Activated T-cell treated with anti-CD3 and anti-CD28 coated beads, Interleukin-2, amount 50 U/mL, for 1 hour (primary cell): ENCODE measurements around the gene SCARB1.
A peak's percentile ranks its signal among the peaks of the same experiment; 100 is the strongest.
"Not testable (repeated sequence)": the region's sequence is repeated elsewhere in the genome, so short reads cannot be mapped to it uniquely, and the experiment has no call there.

Experiments used
- DNase-seq: peaks from one replicate; pipeline ENCODE4 v3.0.0-alpha.2; 2020

Gene SCARB1

DNA sequence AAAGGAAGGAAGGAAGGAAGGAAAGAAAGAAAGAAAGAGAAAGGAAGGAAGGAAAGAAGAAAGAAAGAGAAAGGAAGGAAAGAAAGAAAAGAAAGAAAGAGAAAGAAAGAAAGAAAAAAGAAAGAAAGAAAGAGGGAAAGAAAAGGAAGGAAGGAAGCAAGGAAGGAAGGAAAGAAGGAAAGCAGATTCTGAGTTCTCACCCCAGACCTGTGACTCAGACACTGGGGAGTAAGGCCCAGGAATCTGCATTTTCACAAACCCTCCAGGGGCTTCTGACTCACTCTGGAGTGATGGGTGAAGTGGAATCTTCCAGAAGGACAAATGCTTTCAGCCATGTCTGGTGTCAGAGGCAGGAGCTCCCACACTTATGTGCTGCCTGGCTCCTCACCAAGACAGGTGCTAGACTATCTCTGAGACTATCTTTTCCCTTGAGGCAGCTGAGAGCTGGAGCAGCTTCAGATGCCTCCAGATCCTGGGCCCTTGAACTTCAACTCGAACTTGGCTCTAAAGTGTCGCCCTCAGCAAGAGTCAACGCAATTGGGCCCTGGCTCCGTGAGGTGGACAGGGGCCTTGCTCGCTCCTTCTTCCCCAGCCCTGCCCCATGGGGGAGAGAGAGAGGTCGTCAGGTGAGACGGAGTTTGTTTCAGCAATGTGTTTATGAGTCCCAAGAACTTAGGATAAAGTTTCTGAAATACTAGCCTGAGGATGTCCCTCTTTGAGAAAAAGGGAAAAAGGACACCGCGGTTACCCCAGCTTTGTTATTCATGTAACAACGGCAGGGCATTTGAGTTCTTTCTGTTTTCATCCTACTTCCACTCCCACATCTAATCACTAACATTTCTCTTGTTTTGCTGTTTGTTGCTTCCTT lies 19.8 kb upstream of the SCARB1 start:
- DNase-seq = no peak

DNA sequence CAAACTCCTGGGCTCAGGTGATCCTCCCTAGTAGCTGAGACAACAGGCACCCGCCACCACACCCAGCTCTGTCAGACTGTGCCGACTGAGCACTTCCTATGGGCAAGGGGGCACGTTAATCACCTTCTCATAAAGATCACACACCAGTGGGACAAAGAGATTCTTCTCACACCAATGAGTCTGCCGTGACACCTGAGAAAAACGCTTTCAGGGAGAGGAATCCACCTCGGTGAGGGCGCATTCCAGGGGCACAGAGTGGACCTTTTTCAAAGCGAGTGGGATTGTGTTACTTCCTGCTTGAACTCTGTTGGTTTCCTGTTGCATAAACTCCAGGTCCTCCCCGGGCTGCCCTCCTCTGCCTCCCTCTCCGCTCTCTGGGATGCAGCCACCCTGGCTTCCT lies 17.5 kb upstream of the SCARB1 start:
- no peak for DNase-seq

DNA sequence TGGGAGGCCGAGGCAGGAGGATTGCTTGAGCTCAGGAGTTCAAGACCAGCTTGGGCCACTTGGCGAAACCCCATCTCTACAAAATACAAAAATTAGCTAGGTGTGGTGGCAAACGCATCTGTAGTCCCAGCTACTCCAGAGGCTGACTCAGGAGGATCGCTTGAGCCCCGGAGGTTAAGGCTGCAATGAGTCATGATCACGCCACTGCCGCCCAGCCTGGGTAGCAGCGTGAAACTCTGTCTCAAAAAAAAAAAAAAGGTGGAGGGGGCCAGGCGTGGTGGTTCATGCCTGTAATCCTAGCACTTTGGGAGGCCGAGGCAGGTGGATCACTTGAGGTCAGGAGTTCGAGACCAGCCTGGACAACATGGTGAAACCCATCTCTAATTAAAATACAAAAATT lies 16.7 kb upstream of the SCARB1 start:
- DNase-seq = not testable (repeated sequence)

DNA sequence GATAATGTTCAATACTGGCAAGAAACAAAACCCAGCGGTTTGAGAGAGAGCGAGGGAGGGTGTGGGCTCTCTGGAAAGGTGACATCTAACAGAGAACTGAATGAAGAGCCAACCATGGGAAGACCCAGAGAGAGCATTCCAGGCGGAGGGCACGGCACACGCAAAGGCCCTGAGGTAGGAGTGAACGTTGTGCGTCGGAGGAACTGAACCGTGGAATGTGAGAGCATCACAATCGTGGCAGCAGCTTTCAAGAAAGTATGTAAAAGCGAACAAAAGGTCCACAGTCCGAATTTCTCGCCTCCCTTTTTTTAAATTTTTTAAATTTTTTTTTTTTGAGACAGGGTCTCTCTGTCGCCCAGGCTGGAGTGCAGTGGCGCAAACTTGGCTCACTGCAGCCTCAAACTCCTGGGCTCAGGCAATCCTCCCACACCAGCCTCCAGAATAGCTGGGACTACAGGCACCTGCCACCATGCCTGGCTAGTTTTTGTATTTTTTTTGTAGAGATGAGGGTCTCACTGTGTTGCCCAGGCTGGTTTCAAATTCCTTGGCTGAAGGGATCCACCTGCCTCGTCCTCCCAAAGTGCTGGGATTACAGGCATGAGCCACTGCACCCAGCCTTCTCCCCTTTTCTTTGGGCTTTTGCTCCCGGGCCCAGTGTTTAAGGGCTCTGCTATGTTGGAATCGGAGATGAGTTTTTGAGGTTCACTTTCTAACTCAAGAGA lies 15.3 kb upstream of the SCARB1 start:
- DNase-seq = no peak

DNA sequence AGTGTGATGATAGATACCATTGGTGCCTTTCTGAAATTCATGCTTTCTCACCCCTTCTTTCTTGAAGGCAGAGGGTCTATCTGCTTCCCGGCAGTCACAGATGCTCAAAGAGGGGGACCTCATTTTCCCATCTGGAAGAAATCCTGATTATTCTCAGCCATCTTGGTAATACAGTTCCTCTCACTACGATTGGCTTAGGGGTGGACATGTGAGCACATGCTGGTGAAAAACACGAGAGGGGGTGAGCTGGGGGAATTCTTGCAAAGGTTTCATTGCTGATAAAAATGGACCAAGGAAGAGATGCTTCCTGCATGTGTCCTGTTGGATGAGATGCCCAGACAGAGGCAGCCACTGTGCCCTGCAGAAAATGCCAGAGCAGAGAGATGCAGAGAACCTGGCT lies 13.8 kb upstream of the SCARB1 start:
- DNase-seq = no peak

DNA sequence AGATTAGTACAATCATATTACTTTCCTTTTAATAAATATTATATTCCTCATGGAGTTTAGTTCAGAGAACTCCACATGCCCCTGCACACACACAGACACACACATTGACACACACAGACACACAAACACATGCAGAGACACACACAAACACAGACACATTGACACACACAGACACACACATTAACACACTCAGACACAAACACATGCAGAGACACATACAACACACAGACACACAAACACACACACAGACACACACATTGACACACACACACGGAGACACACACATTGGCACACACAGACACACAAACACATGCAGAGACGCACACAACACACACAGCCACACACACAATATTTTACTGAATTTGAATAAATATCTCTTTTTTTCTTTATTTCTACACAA lies 12.5 kb upstream of the SCARB1 start:
- no peak for DNase-seq

DNA sequence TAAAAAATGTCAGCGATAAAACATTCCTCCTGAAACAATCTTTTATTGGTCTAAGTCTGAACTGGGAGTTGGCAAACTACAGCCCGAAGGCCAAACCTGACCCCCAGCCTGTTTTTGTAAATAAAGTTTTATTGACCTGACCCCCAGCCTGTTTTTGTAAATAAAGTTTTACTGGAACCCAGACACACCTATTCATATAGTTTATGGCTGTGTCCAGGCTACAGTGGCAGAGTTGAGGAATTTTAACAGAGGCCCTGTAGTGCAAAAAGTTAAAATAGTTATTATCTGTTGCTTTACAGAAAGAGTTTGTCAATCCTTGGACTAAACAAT lies 12.1 kb upstream of the SCARB1 start:
- DNase-seq = no peak

DNA sequence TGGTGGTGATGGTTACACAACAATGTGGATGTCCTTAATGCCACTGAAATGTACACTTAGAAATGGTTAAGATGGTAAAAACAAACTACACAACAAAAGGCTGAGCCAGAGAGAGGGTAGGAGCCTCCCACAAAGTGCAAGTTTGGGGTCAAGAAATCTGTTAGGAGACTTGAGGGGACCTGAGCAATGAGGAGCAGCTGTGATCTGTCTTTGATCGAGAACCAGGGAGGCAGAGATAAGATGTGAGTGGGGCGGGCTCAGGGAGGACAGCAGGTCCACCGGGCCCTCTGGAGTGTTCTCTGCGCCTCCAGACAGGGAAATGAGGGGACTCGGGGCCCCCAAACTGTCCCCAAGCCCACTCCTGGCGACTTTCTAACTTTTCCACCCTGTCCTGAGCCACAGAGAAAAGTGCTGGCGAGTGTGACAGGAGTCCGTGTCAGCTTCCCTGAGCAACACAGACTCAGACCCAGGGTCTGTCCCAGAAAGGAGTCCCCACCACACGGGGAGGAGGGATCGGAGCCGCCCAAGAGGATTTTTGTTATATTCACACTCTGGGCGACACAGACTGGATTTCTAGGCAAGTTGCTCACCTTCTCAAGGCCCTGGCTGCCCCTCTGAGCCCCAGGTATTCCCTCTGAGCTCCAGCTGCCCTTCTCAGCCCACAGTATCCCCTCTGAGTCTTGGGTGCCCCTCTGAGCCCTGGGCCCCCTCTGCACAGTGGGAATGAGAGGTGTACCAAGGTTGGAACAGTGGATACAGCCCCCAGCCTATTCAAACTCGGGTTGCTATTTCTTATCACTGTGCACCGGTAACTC lies 11.5 kb upstream of the SCARB1 start:
- no peak for DNase-seq

DNA sequence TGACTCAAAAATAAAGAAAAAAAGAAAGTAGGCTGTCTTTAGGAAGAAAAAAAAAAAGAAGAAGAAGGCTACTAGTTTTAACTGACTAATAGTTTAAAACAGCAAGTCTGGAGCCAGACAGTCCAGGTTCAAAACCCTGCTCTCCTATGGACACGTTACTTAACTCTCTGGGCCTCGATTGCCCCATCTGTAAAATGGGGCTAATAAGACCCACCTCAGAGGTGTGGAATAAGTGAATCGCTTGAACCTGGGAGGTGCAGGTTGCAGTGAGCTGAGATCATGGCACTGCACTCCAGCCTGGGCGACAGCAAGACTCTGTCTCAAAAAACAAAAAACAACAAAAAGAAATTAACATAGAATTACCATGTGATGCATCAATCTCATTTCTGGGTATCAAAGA lies 10.5 kb upstream of the SCARB1 start:
- no peak for DNase-seq

DNA sequence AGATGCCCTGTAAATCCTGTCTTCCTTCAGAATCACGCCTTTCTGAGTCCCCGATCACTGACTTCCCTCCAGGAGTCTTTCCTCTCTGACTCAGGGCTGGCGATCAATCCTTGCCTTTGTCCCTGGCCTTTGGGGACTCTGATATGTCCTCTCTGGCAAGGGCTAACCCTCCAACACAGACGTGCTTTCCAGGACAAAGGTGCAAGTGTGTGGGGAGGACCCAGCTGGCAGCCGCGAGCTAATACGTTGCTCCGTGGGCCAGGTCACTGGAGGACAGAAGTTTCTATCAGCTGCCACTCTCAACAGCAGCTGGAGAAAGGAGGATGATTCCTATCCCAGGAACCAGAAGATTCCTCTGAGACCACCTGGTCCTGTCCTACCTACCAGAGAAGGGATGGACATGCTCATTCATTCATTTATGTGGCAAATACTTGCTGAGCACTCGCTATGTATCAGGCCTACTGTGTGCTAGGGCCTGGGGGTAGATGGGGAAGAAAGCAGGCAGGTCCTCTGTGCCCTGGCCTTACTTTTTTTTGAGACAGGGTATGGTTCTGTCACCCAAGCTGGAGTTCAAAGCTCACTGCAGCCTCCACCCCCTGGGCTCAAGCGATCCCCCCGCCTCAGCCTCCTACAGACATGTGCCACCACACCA lies 8.5 kb upstream of the SCARB1 start:
- DNase-seq = no peak

DNA sequence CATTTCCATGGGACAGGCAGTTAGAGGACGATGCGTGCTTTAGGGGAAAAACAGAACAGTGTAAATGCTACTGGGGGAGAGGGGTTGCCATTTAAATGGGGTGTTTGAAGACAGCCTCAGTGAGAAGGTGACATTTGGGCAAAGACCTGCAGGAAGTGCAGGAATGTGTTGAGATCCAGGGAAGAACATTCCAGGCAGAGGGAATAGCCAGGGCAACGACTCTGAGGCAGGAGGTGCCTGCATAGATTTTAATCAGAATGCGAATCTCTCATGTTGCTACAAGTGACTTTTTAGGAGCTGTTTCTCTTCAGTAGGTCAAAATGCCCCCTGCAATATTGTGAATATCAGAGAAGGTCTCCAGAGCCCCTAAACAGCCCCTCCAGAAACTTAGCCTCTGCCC lies 7.6 kb upstream of the SCARB1 start:
- no peak for DNase-seq

DNA sequence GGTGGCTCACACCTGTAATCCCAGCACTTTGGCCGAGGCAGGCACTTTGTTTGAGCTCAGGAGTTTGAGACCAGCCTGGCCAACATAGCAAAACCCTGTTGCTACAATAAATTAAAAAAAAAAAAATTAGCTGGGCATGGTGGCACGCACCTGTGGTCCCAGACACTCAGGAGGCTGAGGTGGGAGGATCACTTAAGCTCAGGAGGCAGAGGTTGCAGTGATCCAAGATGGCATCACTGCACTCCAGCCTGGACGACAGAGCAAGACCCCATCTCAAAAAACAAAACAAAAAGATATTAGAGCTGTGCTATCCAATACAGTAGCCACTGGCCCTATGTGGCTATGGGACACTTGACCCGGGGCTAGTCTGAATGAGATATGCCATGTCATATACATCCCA lies 6.9 kb upstream of the SCARB1 start:
- DNase-seq = no peak

DNA sequence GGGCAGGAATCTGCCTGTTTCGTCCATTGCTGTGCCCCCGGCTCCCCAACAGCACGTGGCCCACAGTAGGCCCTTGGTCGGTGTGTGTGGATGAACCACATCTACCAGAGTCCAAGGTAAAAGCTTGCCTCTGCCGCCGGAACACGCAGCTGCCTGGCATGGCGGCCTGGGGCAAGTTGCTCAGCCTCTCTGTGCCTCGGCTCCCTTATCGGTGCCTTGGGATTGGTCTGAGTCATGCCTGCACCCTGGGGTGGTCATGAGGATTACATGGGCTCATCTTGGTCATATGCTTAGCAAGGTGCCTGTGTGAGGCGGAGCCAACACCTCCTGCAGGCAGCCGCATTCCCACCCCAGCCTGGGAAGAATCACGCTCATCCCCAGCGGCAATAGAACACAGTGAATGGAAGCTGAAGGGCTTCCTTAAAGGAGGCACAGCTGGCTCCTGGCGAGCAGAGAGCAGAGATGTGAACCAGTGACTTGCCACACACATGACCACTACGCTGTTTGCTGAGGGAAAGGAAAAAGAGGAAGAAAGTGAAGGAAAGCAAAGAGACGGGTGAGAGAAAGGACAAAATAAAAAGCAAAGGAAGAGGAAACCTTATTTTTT lies 5.5 kb upstream of the SCARB1 start:
- no peak for DNase-seq

DNA sequence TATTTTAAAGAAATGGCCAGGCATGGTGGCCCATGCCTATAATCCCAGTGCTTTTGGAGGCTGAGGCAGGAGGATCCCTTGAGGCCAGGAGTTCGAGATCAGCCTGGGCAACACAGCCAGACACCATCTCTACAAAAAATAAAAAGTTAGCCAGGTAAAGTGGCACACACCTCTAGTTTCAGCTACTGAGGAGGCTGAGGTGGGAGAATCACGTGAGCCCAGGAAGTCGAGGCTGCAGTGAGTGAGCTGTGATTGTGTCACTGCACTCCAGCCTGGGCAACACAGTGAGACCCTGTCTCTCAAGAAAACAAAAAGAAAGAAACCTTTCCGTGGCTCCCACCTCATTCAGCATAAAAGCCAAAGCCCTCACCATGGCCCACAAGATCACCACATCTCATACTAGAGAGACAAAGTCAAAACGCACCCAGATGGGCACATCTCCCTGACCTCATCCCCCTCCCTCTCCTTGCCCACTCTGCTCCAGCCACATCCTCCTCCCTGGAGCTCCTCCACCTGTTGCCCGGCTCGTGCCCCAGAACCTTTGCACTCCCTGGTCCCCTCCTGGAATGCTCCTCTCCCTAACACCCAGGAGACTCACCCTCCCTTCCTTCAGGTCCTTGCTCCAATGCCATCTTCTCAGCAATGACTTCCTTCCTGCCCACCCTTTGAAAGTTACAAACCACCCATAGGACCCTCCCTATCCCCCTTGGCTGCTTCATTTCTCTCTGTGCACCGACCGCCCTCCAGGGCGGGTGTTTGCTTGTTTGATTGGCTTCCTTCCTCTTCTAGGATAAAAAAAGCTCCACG lies 4.8 kb upstream of the SCARB1 start:
- no peak for DNase-seq

DNA sequence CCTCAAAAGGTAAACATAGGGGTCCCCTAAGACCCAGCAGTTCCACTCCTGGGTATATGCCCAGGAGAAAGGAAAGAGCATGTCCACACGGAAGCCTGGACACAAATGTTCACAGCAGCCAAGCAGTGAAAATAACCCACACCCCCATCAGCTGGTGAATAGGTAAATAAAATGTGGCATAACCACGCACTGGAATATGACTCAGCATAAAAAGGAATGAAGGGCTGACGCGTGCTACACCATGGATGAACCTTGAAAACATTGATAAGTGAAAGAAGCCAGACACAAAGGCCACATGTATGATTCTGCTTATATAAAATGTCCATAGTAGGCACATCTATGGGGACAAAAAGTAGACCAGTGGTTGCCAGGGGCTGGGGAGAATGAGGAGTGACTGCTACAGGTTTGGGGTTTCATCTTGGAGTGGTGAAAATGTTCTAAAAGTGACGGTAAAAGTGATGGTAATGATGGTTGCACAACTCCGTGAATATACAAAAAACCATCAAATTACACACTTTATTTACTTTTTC lies 3.8 kb upstream of the SCARB1 start:
- DNase-seq = no peak

DNA sequence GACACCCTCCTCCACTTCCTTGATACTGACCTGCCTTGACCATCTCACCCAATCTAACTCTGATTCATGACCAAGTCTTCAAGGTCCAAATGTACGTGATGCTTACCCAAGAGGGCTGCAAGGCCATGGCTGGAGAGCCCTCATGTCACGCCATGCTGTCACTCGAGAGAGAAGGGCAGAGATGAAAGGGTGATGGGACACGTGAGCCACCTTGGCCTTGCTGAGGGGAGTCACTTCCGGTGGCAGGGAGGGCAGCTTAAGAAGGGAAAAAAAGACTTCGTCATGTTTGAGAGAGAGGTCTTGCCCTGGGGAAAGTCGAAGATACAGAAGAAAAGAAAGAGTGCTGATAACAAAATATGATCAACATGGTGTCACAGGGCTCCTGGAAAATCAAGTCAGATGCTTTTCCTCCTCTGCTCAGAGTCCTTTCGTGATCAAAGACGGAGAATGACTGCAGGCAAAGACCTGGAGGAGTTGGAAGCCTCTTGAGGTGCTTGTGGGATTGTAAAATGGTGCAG lies 3.3 kb upstream of the SCARB1 start:
- no peak for DNase-seq

DNA sequence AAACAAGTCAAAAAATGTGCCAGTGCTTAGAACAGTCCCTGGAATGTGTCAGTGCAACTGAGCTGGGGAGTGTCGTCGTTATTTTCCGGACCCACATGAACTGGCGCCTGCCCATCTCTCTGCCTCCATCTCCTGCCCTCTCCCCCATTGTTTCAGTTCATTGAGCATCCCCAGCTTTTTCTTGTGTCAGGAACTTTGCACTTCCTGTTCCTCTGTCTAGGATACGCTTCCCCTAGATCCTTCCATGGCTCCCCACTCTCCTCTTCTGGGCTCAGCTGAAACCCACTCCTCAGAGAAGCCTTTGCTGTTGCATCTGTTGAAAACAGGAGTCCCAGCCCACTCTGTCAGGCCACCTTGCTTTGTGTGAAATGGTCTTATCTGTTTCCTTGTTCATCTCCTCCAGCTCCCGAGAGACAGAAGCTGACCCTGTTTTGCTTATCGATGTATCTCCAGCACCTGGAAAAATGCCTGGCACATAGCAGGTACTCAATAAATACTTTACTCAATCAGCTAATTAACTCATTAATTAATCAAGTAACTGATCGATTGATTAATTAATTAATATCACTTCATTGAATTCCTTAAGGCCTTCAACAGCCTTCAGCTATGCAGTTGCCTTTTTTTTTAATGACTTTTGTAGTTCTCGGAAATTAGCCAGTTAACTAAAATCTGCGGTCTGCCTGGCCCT lies 2.7 kb upstream of the SCARB1 start:
- no peak for DNase-seq

DNA sequence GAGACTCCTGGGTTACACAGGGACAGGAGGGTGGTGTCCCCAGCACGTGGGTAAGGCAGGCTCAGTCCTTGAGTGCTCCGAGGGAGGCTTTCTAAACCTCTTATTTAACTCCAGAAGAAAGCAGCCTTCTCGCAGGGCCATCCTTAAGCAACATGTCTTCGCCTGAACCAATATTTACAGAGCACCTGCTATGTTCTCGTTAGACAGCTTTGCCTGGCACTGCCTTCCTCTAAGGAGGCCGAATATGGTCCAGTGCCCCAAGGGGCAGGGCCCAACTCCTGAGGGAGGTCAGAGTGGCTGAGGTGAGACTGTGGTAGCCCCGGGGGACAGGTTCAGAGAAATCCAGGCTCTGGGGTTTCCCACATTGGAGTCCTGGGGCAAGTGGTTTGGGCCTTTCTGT lies 2.1 kb upstream of the SCARB1 start:
- DNase-seq = no peak

DNA sequence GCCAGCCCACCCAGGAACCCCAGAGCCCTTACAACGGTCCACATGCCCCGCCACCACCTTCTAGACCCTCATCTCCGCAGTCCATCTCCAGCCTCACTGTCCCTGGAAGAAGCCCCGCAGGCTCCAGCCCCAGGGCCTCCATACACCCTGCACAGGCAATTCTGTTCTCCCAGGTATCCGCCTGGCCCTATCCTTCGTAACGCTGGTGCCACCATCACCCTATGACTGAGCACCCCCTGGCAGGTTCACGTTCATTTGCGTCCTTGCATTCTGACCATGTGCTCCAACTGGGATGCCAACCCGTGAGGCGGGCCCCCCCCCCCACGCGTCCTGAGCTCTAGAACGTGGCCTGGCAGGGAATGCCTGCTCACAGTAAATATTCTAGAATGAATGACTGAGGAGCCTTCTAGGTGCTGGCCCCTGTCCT lies 675 bp upstream of the SCARB1 start:
- no peak for DNase-seq

DNA sequence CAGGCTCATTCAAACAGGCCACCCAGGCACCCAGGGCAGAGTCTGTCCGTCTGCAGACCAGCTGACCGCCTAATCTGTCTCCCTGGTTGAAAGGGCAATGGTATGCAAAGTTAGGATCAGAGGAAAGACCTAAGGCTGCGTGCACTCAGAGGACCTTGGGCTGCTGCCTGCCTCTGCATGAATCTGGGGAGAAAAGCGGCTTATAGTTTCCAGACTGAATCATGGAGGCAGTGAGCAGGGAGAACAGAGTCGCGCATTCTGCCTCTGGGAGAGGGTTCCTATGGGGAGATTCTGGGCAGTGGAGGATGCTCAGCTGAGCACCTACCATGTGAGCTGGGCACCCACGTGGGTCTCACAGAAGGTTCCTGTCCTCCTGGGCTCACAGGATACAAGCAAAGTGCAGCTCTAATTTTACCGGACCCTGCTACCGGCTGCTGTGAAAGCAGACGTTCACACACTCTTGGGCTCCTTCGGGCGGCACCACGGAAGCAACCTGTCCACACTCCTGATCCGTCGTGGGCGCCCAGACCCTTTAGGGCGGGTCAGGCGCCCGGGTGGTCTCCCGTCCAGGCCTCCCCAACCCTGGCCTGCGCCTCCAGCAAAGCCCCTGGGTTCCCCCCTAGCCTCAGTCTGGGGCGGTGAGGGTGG lies 772 bp downstream of the SCARB1 start:
- DNase-seq = peak; percentile 33
